MM.1S (cell line): ENCODE results near the gene PLA2G4A.

ENCODE experiments used
- DNase-seq: peaks from one replicate; pipeline ENCODE4 v3.0.0-alpha.2; 2015
- H2AFZ ChIP-seq: fragments of 300-600 bp; sonication (generic); 2 replicates; pipeline ENCODE4 v1.6.0; 2016; ENCODE audit warnings: antibody characterized with exemption, low read length
- H3F3A ChIP-seq: fragments of 300-600 bp; sonication (generic); 2 replicates; pipeline ENCODE4 v1.6.1; 2016; ENCODE audit warnings: mild to moderate bottlenecking, antibody characterized with exemption, low read length, moderate library complexity, mixed read lengths; ENCODE audit not compliant: insufficient read depth
- H3K27ac ChIP-seq: fragments of 300-600 bp; sonication (generic); 2 replicates; pipeline ENCODE4 v1.5.1; 2016; ENCODE audit warnings: mild to moderate bottlenecking, low read length
- H3K27me3 ChIP-seq: fragments of 300-600 bp; sonication (generic); replicated peaks from 2 replicates; pipeline ENCODE4 v1.6.0; 2016; ENCODE audit warnings: low read length; ENCODE audit not compliant: insufficient read depth
- H3K36me3 ChIP-seq: fragments of 300-600 bp; sonication (generic); replicated peaks from 2 replicates; pipeline ENCODE4 v1.6.1; 2016; ENCODE audit warnings: mild to moderate bottlenecking, low read length, mixed read lengths; ENCODE audit not compliant: insufficient read depth
- H3K4me1 ChIP-seq: fragments of 300-600 bp; sonication (generic); 2 replicates; pipeline ENCODE4 v1.6.1; 2016; ENCODE audit warnings: low read length, mixed read lengths
- H3K4me2 ChIP-seq: fragments of 300-600 bp; sonication (generic); 2 replicates; pipeline ENCODE4 v1.6.0; 2016; ENCODE audit warnings: low read depth, low read length
- H3K4me3 ChIP-seq: fragments of 300-600 bp; sonication (generic); 2 replicates; pipeline ENCODE4 v1.5.1; 2016; ENCODE audit warnings: low read length, mixed read lengths
- H3K79me2 ChIP-seq: fragments of 300-600 bp; sonication (generic); 2 replicates; pipeline ENCODE4 v1.6.1; 2016; ENCODE audit warnings: mixed run types, low read length, mixed read lengths
- H3K9ac ChIP-seq: fragments of 300-600 bp; sonication (generic); 2 replicates; pipeline ENCODE4 v1.6.1; 2016; ENCODE audit warnings: low read length, mixed read lengths
- H3K9me2 ChIP-seq: fragments of 300-600 bp; sonication (generic); replicated peaks from 2 replicates; pipeline ENCODE4 v1.6.1; 2016; ENCODE audit warnings: mild to moderate bottlenecking, low read length, mixed read lengths; ENCODE audit not compliant: insufficient read depth
- H3K9me3 ChIP-seq: fragments of 300-600 bp; sonication (generic); replicated peaks from 2 replicates; pipeline ENCODE4 v1.6.1; 2016; ENCODE audit warnings: mild to moderate bottlenecking, low read length, mixed read lengths; ENCODE audit not compliant: insufficient read depth
- H4K20me1 ChIP-seq: fragments of 300-600 bp; sonication (generic); 2 replicates; pipeline ENCODE4 v1.6.1; 2016; ENCODE audit warnings: mild to moderate bottlenecking, low read length, moderate library complexity, mixed read lengths; ENCODE audit not compliant: insufficient read depth
- EZH2 ChIP-seq: fragments of 300-600 bp; sonication (generic); optimal IDR thresholded peaks from 2 replicates; pipeline ENCODE3; 2017; ENCODE audit warnings: low read depth, mild to moderate bottlenecking, antibody characterized with exemption, low read length, mixed read lengths
- EZH2phosphoT487 ChIP-seq: fragments of 300-600 bp; sonication (generic); IDR thresholded peaks from 2 replicates; pipeline ENCODE4 v1.6.1; 2018; ENCODE audit warnings: antibody characterized with exemption, low read length
- TF ChIP-seq, protein P1 (sequence below): fragments of 300-600 bp; sonication (generic); IDR thresholded peaks from 2 replicates; pipeline ENCODE4 v1.5.1; 2016; ENCODE audit warnings: antibody characterized with exemption, low read length, mixed read lengths

PLA2G4A gene

DNA sequence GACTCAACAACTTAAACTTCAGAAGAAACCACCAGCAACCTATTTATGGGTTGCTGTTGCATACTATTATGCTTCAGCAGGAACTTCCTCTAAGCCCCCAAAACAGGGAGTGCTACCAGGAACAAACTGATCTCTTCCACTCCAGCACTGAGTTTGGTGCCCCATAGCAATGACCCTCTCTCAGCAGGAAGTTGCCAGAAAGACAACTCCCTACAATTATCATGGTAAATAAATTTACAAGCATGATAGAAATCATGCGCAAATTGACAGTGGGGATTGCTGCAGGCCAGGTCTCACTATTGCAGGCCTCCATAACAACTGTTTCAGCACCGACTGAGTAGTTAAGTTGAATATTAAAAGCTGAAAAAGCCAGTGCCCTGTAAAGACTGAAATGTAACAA, 180.6 kb downstream of the PLA2G4A start:
- no peaks in the 10 kb centered on the region for H3K9me2 ChIP-seq
- DNase-seq, result no peak
- no peak overlapping the region for H2AFZ ChIP-seq
- no peak overlapping the region for H3K27ac ChIP-seq
- no peaks in the 10 kb centered on the region for H3F3A ChIP-seq
- no peaks in the 10 kb centered on the region for H3K9me3 ChIP-seq
- no peaks in the 10 kb centered on the region for H3K79me2 ChIP-seq
- H4K20me1 ChIP-seq, result no peaks in the 10 kb centered on the region
- H3K27me3 ChIP-seq, result no peaks in the 10 kb centered on the region
- no peaks in the 10 kb centered on the region for H3K4me1 ChIP-seq
- H3K4me3 ChIP-seq, result no peak overlapping the region
- TF ChIP-seq EZH2phosphoT487 (no peak), EZH2 (no peak)
- TF ChIP-seq, protein P1, sequence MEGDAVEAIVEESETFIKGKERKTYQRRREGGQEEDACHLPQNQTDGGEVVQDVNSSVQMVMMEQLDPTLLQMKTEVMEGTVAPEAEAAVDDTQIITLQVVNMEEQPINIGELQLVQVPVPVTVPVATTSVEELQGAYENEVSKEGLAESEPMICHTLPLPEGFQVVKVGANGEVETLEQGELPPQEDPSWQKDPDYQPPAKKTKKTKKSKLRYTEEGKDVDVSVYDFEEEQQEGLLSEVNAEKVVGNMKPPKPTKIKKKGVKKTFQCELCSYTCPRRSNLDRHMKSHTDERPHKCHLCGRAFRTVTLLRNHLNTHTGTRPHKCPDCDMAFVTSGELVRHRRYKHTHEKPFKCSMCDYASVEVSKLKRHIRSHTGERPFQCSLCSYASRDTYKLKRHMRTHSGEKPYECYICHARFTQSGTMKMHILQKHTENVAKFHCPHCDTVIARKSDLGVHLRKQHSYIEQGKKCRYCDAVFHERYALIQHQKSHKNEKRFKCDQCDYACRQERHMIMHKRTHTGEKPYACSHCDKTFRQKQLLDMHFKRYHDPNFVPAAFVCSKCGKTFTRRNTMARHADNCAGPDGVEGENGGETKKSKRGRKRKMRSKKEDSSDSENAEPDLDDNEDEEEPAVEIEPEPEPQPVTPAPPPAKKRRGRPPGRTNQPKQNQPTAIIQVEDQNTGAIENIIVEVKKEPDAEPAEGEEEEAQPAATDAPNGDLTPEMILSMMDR, result no peak
- no peaks in the 10 kb centered on the region for H3K36me3 ChIP-seq
- no peak overlapping the region for H3K9ac ChIP-seq
- no peak overlapping the region for H3K4me2 ChIP-seq

DNA sequence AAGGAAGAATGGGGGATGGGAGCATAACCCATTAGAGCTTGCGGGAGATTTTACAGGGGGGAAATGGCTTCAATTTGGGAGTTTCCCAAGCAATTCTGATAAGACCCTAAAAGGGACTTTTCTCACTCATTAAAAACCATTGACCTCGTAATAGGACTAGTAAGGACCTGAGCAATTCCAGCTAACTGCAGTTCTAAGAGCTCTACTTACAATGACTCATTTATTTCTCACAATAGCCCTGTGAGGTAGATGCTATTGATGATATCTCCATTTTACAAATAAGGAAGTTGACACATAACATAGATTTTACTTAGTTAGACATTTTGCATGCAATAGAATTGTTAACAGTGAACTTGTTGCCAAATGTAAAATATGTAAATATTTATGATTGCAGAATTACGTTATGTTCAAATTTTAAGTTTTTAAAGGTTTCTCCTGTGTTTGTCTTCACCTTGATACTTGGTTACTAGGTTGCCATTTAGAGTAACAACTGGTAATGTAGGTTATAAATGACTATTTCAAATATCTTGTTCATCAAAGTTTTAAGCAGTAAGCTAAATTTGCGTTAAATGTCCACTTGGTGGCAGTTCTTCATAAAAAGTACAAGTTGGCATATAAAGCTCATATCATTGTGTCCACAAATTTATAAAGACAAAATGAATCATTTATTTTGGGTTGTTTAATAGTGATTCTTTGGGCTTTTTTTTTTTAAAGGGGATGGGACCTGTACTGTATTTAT, 182.0 kb downstream of the PLA2G4A start:
- Histone ChIP-seq H3K27me3 (no peaks in the 10 kb centered on the region), H2AFZ (no peak overlapping the region), H3K4me3 (no peak overlapping the region), H3K9ac (no peak overlapping the region), H3K27ac (no peak overlapping the region), H3F3A (no peaks in the 10 kb centered on the region), H3K9me3 (no peaks in the 10 kb centered on the region), H4K20me1 (no peaks in the 10 kb centered on the region), H3K4me1 (no peaks in the 10 kb centered on the region), H3K36me3 (no peaks in the 10 kb centered on the region), H3K79me2 (no peaks in the 10 kb centered on the region), H3K9me2 (no peaks in the 10 kb centered on the region), H3K4me2 (no peak overlapping the region)
- TF ChIP-seq, protein P1, result no peak; the same call in 1 of the 2 replicates
- TF ChIP-seq EZH2phosphoT487 (no peak), EZH2 (no peak)
- DNase-seq, result no peak

DNA sequence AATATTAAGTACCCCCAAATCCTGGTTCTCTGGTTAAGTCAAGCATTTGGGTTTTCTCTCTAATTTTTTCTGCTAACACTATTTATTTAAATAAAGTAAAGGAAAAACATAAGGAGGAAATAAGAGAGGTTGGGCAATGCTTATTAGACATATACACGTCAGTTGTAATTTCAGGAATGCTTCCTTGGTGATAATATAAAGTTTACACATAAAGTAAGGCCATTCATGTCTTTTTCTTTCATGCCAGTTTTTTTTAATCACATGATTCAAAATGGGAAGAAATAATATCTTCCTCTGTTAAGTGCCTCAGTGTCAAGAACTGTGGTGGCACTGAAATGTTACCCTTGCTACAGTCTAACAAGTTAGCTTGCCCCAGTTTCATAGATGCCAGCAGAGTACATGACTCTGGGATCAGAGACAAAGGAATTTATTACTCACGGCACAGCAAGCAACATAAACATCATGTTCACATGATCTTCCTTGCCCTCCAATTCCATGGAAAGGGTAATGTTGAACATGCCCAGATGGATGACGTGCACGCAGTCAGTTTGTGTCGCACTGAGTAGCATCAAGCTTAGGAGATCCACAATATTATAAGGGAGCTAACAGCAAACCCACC, 184.9 kb downstream of the PLA2G4A start:
- Histone ChIP-seq H3K79me2 (no peaks in the 10 kb centered on the region), H2AFZ (no peak overlapping the region), H3F3A (no peaks in the 10 kb centered on the region), H3K27ac (no peak overlapping the region), H4K20me1 (no peaks in the 10 kb centered on the region), H3K27me3 (no peaks in the 10 kb centered on the region), H3K9me3 (no peaks in the 10 kb centered on the region), H3K36me3 (no peaks in the 10 kb centered on the region), H3K9me2 (no peaks in the 10 kb centered on the region), H3K9ac (no peak overlapping the region), H3K4me2 (no peak overlapping the region), H3K4me3 (no peak overlapping the region), H3K4me1 (no peaks in the 10 kb centered on the region)
- DNase-seq, result no peak
- no peak for TF ChIP-seq EZH2
- TF ChIP-seq, protein P1, result no peak
- TF ChIP-seq EZH2phosphoT487, result no peak
